Spleen (tissue), 7 donors: Measurements from ENCODE around the gene LSMEM2.

Experiments
- CTCF ChIP-seq, 11 experiments: fragments of 200-600 bp in 7 of 11; fragments of 450-650 bp in 4 of 11; sonication (generic) in 4 of 11; IDR thresholded peaks in 8 of 11; conservative IDR thresholded peaks in 3 of 11; 1 replicate in 7 of 11; 2 replicates in 4 of 11; pipeline versions ENCODE4 v1.4.0 to v1.8.0; 2016 to 2021; ENCODE audit warnings: antibody characterized with exemption in 11 of 11, inconsistent platforms in 4 of 11, mild to moderate bottlenecking in 1 of 11
- POLR2A ChIP-seq, 3 donors: fragments of 450-650 bp; IDR thresholded peaks; one replicate each; pipeline ENCODE4 v1.5.1; 2017; ENCODE audit warnings: antibody characterized with exemption in 3 of 3, mild to moderate bottlenecking in 1 of 3
- donor health status: DM: no; HTN: no; CAD: no; lungs with moderate emphysema.
- donor health status: DM: no; HTN: no; CAD: no.
- donor health status: DM: no; HTN: no; CAD: no.

- TF ChIP-seq CTCF (IDR thresholded peaks at IDR 0.05 in 8 of 11, conservative IDR thresholded peaks at IDR 0.05 in 3 of 11) (no peak), POLR2A (IDR thresholded peaks at IDR 0.05) (no peak)
Observed at GRCh38 chr3:50278123-50278879, 586 bp upstream of the LSMEM2 start.
